HEK293 (cell line): Measurements from ENCODE around the gene CASP6.
A peak's percentile ranks its signal among the peaks of the same experiment; 100 is the strongest.

Experiments
- CTCF ChIA-PET: fragments of 350-600 bp; formaldehyde crosslinking; extraction: SDS; loops from one replicate; lab custom pipeline; 2021; ENCODE audit warnings: antibody characterized with exemption; lab: Yijun Ruan, JAX
- POLR2A ChIA-PET: fragments of 300-600 bp; formaldehyde crosslinking; extraction: SDS; loops from one replicate; lab custom pipeline; 2020; ENCODE audit warnings: antibody characterized with exemption, inconsistent platforms; lab: Yijun Ruan, JAX
- H3K27ac ChIP-seq: fragments of 200-500 bp; sonication (Bioruptor generic); 2 replicates; pipeline ENCODE4 v1.5.1; 2014; ENCODE audit warnings: low read depth, low read length, control low read depth, inconsistent platforms; ENCODE audit errors: extremely low read depth
- H3K36me3 ChIP-seq, 2 experiments: fragments of 200-500 bp in 1 of 2; sonication (Bioruptor generic) in 1 of 2; 1 replicate in 1 of 2; 2 replicates in 1 of 2; pipeline ENCODE4 v1.5.1; 2014 to 2017; ENCODE audit warnings: inconsistent platforms in 2 of 2, low read length in 2 of 2; ENCODE audit not compliant: control insufficient read depth in 2 of 2, insufficient read depth in 1 of 2
- H3K4me1 ChIP-seq: fragments of 200-500 bp; sonication (Bioruptor generic); 2 replicates; pipeline ENCODE4 v1.5.1; 2014; ENCODE audit warnings: mild to moderate bottlenecking, low read length, inconsistent platforms; ENCODE audit not compliant: control insufficient read depth, insufficient read depth
- H3K4me3 ChIP-seq: 2 replicates; pipeline ENCODE4 v1.5.1; 2011; ENCODE audit warnings: low read depth, mild to moderate bottlenecking, control low read depth, low read length, moderate library complexity
- H3K9me3 ChIP-seq: fragments of 200-500 bp; sonication (Bioruptor generic); 2 replicates; pipeline ENCODE4 v1.5.1; 2014; ENCODE audit warnings: low read depth, low read length, inconsistent platforms; ENCODE audit not compliant: control insufficient read depth, insufficient read depth
- KLF10 ChIP-seq: fragments of 450-650 bp; IDR thresholded peaks from 2 replicates; pipeline ENCODE4 v1.5.1; 2018; ENCODE audit warnings: missing biosample characterization, mild to moderate bottlenecking, missing genetic modification characterization
- ZBTB17 ChIP-seq: fragments of 450-650 bp; formaldehyde crosslinking; IDR thresholded peaks from 2 replicates; pipeline ENCODE4 v1.5.1; 2016; ENCODE audit warnings: missing biosample characterization, missing genetic modification characterization
- ZBTB8A ChIP-seq: fragments of 450-650 bp; formaldehyde crosslinking; IDR thresholded peaks from 2 replicates; pipeline ENCODE4 v1.5.1; 2016; ENCODE audit warnings: missing biosample characterization, missing genetic modification characterization
- ZEB2 ChIP-seq: fragments of 450-650 bp; formaldehyde crosslinking; IDR thresholded peaks from 2 replicates; pipeline ENCODE4 v1.5.1; 2016; ENCODE audit warnings: missing biosample characterization, missing genetic modification characterization
- ZFP41 ChIP-seq: fragments of 450-650 bp; formaldehyde crosslinking; IDR thresholded peaks from 2 replicates; pipeline ENCODE4 v1.5.1; 2016; ENCODE audit warnings: missing biosample characterization, missing genetic modification characterization, borderline replicate concordance
- ZNF311 ChIP-seq: fragments of 450-650 bp; formaldehyde crosslinking; IDR thresholded peaks from 2 replicates; pipeline ENCODE4 v1.5.1; 2017; ENCODE audit warnings: missing biosample characterization, missing genetic modification characterization, borderline replicate concordance
- ZNF335 ChIP-seq: fragments of 450-650 bp; formaldehyde crosslinking; conservative IDR thresholded peaks from 2 replicates; pipeline ENCODE4 v1.5.1; 2016; ENCODE audit warnings: missing biosample characterization, missing genetic modification characterization
- ZNF341 ChIP-seq: fragments of 450-650 bp; formaldehyde crosslinking; IDR thresholded peaks from 2 replicates; pipeline ENCODE4; 2016; ENCODE audit warnings: low read depth, missing biosample characterization, missing genetic modification characterization
- ZNF394 ChIP-seq: fragments of 450-650 bp; formaldehyde crosslinking; IDR thresholded peaks from 2 replicates; pipeline ENCODE4 v1.5.1; 2016; ENCODE audit warnings: missing biosample characterization, missing genetic modification characterization, mild to moderate bottlenecking, moderate library complexity, borderline replicate concordance
- ZNF416 ChIP-seq: fragments of 450-650 bp; formaldehyde crosslinking; IDR thresholded peaks from 2 replicates; pipeline ENCODE4 v1.5.1; 2016; ENCODE audit warnings: missing biosample characterization, missing genetic modification characterization
- ZNF473 ChIP-seq: fragments of 450-650 bp; formaldehyde crosslinking; IDR thresholded peaks from 2 replicates; pipeline ENCODE4 v1.5.1; 2017; ENCODE audit warnings: missing biosample characterization, missing genetic modification characterization
- ZNF558 ChIP-seq: fragments of 450-650 bp; formaldehyde crosslinking; IDR thresholded peaks from 2 replicates; pipeline ENCODE4 v1.5.1; 2016; ENCODE audit warnings: missing biosample characterization, missing genetic modification characterization
- ZNF561 ChIP-seq: fragments of 450-650 bp; IDR thresholded peaks from 2 replicates; pipeline ENCODE4 v1.5.1; 2018; ENCODE audit warnings: missing biosample characterization, missing genetic modification characterization, borderline replicate concordance
- ZNF600 ChIP-seq: fragments of 450-650 bp; formaldehyde crosslinking; IDR thresholded peaks from 2 replicates; pipeline ENCODE4 v1.5.1; 2016; ENCODE audit warnings: missing biosample characterization, missing genetic modification characterization
- ZNF76 ChIP-seq: fragments of 450-650 bp; formaldehyde crosslinking; IDR thresholded peaks from 2 replicates; pipeline ENCODE4; 2016; ENCODE audit warnings: low read depth, missing biosample characterization, missing genetic modification characterization, borderline replicate concordance
- ZXDB ChIP-seq: fragments of 450-650 bp; formaldehyde crosslinking; IDR thresholded peaks from 2 replicates; pipeline ENCODE4 v1.5.1; 2016; ENCODE audit warnings: missing biosample characterization, missing genetic modification characterization
- TF ChIP-seq, protein P1 (sequence below): fragments of 450-650 bp; formaldehyde crosslinking; IDR thresholded peaks from 2 replicates; pipeline ENCODE4 v1.5.1; 2016; ENCODE audit warnings: missing biosample characterization, missing genetic modification characterization
- TF ChIP-seq, protein P2 (sequence below): fragments of 450-650 bp; formaldehyde crosslinking; IDR thresholded peaks from 2 replicates; pipeline ENCODE4 v1.5.1; 2017; ENCODE audit warnings: missing biosample characterization, missing genetic modification characterization
- TF ChIP-seq, protein P3 (sequence below): fragments of 450-650 bp; formaldehyde crosslinking; IDR thresholded peaks from 2 replicates; pipeline ENCODE4 v1.5.1; 2016; ENCODE audit warnings: missing biosample characterization, missing genetic modification characterization, low read depth
- TF ChIP-seq, protein P4 (sequence below): sonication (generic); formaldehyde crosslinking; IDR thresholded peaks from 2 replicates; pipeline ENCODE4 v1.8.1; 2022; ENCODE audit warnings: mild to moderate bottlenecking, moderate library complexity, missing genetic modification reagents
- TF ChIP-seq, protein P5 (sequence below): fragments of 450-650 bp; formaldehyde crosslinking; IDR thresholded peaks from 2 replicates; pipeline ENCODE4 v1.5.1; 2017; ENCODE audit warnings: missing biosample characterization, missing genetic modification characterization
- TF ChIP-seq, protein P6 (sequence below): fragments of 450-650 bp; formaldehyde crosslinking; IDR thresholded peaks from 2 replicates; pipeline ENCODE4 v1.5.1; 2017; ENCODE audit warnings: missing biosample characterization, mild to moderate bottlenecking, missing genetic modification characterization, moderate library complexity
- TF ChIP-seq, protein P7 (sequence below): fragments of 450-650 bp; formaldehyde crosslinking; optimal IDR thresholded peaks from 2 replicates; pipeline ENCODE3; 2016; ENCODE audit warnings: missing biosample characterization, mild to moderate bottlenecking, missing genetic modification characterization

The CASP6 gene

DNA sequence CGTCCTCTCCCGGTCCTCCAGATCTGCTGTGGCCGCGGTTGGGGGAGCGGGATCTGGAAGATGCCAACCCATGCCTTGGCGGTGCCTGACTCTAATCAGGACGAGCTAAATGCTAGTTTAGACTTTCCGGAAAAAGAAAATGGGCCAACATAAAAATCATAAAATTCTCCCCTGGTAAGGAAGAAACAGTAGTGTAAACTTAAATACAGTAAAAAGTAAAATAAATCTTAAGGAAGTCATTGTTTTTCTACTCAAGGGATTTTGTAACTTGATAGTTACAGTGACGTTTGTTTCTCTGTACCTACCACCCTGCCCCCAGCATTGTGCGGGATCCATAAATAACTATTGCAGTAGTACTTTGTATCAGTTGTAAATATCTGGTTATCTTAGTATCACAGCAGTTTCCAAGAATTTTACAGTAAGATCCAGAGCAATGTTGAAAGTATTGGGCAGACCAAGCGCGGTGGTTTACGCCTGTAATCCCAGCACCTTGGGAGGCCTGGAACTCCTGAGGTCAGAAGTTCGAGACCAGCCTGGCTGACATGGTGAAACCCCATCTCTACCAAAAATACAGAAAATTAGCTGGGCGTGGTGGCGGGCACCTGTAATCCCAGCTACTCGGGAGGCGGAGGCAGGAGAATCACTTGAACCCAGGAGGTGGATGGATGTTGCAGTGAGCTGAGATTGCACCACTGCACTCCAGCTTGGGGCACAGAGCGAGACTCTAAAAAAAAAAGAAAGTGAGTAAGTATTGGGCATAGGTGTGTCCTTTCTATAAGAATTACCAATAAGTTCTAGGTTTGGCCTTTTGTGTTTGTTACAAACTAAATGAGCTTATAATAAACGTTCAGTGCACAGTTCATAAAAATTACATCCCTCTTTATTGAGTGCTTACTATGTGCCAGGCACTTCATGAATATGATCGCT is 27.6 kb upstream of the CASP6 start (continued):
- TF ChIP-seq ZNF416: no peak
- TF ChIP-seq, protein P1, sequence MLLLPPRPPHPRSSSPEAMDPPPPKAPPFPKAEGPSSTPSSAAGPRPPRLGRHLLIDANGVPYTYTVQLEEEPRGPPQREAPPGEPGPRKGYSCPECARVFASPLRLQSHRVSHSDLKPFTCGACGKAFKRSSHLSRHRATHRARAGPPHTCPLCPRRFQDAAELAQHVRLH: no peak
- TF ChIP-seq, protein P2, sequence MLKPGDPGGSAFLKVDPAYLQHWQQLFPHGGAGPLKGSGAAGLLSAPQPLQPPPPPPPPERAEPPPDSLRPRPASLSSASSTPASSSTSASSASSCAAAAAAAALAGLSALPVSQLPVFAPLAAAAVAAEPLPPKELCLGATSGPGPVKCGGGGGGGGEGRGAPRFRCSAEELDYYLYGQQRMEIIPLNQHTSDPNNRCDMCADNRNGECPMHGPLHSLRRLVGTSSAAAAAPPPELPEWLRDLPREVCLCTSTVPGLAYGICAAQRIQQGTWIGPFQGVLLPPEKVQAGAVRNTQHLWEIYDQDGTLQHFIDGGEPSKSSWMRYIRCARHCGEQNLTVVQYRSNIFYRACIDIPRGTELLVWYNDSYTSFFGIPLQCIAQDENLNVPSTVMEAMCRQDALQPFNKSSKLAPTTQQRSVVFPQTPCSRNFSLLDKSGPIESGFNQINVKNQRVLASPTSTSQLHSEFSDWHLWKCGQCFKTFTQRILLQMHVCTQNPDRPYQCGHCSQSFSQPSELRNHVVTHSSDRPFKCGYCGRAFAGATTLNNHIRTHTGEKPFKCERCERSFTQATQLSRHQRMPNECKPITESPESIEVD: peak; percentile 32; the same call in 1 of the 2 replicates
- peak; percentile 89 for TF ChIP-seq ZNF600 (tag by site-specific recombination)
- no peak for TF ChIP-seq ZFP41 (tag by site-specific recombination)
- no peak for TF ChIP-seq ZNF311 (tag by site-specific recombination)
- TF ChIP-seq ZNF76: no peak
- TF ChIP-seq ZEB2: 0 out of 2 replicates have a peak, but pooled peaks have one; percentile 20
- peak; percentile 92 for TF ChIP-seq ZNF335 (tag by site-specific recombination)
- TF ChIP-seq, protein P3, sequence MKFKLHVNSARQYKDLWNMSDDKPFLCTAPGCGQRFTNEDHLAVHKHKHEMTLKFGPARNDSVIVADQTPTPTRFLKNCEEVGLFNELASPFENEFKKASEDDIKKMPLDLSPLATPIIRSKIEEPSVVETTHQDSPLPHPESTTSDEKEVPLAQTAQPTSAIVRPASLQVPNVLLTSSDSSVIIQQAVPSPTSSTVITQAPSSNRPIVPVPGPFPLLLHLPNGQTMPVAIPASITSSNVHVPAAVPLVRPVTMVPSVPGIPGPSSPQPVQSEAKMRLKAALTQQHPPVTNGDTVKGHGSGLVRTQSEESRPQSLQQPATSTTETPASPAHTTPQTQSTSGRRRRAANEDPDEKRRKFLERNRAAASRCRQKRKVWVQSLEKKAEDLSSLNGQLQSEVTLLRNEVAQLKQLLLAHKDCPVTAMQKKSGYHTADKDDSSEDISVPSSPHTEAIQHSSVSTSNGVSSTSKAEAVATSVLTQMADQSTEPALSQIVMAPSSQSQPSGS: no peak
- TF ChIP-seq, protein P4, sequence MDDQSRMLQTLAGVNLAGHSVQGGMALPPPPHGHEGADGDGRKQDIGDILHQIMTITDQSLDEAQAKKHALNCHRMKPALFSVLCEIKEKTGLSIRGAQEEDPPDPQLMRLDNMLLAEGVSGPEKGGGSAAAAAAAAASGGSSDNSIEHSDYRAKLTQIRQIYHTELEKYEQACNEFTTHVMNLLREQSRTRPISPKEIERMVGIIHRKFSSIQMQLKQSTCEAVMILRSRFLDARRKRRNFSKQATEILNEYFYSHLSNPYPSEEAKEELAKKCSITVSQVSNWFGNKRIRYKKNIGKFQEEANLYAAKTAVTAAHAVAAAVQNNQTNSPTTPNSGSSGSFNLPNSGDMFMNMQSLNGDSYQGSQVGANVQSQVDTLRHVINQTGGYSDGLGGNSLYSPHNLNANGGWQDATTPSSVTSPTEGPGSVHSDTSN: no peak

DNA sequence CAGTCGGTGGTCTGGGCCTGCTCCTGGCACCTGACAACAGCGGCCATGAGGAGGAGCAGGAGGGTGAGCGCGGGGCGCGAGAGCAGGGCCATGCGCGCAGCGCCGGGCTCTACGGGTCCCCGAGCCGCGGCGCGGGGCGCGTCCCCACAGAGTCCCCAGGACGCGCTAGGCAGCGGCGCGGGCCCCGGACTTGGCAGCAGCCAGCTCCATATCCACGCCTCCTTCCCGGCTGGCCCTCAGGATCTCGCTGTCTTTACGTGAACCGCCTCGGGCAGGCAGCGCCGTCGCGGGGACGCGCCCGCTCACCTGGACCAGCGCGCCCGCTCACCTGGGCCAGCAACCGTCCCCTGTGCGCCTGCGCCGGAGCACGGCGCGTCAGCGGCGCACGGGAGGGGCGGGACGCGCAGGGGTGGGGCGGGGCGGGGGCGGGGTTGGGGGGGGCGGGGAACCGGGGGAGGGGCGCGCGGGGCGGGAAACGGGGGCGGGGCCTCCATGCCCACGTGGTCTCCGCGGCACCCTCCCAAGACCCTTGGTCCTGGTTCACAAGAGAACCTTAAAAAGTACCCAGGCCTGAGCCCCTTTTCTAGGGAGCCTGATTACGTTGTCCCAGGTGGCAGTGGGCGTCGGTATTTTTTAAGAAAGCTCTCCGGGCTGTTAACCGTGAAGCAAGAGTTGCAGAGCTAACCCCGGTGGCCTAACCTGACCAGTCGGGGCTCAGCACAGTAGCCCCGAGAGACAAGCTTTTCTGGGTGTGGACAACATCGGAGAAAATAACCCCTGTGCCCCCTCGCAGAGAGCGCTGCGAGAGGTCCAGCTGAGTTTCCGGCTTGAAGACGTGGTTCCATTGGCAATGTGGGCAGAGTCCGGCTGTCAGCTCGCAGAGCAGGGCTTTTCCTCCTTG is 26.7 kb upstream of the CASP6 start, which contains the start of gene PLA2G12A:
TSS of gene PLA2G12A (minus strand) at position 353 of the 901 bp plus-strand sequence. CDS start at position 92, 261 bp downstream.
- POLR2A ChIA-PET: interaction anchor here (0.6 to 1.5 kb wide), 4 partner anchors 25 to 170 kb away, joined by 3 to 6 read pairs (median 4); partner anchors contain the start of genes CASP6 and MCUB
- TF ChIP-seq ZBTB8A (tag by site-specific recombination): peak; percentile 40
- peak; percentile 66; the same call in 1 of the 2 replicates for TF ChIP-seq ZBTB17
- TF ChIP-seq ZNF473 (tag by site-specific recombination): no peak
- no peak for TF ChIP-seq ZNF561
- TF ChIP-seq, protein P5, sequence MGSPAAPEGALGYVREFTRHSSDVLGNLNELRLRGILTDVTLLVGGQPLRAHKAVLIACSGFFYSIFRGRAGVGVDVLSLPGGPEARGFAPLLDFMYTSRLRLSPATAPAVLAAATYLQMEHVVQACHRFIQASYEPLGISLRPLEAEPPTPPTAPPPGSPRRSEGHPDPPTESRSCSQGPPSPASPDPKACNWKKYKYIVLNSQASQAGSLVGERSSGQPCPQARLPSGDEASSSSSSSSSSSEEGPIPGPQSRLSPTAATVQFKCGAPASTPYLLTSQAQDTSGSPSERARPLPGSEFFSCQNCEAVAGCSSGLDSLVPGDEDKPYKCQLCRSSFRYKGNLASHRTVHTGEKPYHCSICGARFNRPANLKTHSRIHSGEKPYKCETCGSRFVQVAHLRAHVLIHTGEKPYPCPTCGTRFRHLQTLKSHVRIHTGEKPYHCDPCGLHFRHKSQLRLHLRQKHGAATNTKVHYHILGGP (tag by site-specific recombination): no peak
- no peak for TF ChIP-seq ZNF558 (tag by site-specific recombination)
- TF ChIP-seq ZNF341: peak; percentile 73; the same call in 1 of the 2 replicates
- TF ChIP-seq, protein P6, sequence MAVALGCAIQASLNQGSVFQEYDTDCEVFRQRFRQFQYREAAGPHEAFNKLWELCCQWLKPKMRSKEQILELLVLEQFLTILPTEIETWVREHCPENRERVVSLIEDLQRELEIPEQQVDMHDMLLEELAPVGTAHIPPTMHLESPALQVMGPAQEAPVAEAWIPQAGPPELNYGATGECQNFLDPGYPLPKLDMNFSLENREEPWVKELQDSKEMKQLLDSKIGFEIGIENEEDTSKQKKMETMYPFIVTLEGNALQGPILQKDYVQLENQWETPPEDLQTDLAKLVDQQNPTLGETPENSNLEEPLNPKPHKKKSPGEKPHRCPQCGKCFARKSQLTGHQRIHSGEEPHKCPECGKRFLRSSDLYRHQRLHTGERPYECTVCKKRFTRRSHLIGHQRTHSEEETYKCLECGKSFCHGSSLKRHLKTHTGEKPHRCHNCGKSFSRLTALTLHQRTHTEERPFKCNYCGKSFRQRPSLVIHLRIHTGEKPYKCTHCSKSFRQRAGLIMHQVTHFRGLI: 0 out of 2 replicates have a peak, but pooled peaks have one; percentile 24
- peak; percentile 4; the same call in 1 of the 2 replicates for TF ChIP-seq ZXDB (tag by site-specific recombination)
- TF ChIP-seq KLF10 (tag by site-specific recombination): peak; percentile 29; the same call in 1 of the 2 replicates
- TF ChIP-seq, protein P7, sequence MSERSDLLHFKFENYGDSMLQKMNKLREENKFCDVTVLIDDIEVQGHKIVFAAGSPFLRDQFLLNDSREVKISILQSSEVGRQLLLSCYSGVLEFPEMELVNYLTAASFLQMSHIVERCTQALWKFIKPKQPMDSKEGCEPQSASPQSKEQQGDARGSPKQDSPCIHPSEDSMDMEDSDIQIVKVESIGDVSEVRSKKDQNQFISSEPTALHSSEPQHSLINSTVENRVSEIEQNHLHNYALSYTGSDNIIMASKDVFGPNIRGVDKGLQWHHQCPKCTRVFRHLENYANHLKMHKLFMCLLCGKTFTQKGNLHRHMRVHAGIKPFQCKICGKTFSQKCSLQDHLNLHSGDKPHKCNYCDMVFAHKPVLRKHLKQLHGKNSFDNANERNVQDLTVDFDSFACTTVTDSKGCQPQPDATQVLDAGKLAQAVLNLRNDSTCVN (tag by site-specific recombination): peak; percentile 98
- no peak for TF ChIP-seq ZNF394 (tag by site-specific recombination)

More for the DNA sequence above, 26.7 kb upstream of the CASP6 start, which contains the start of gene PLA2G12A:
- Histone ChIP-seq H3K4me3 (peak within 1 kb of the TSS; percentile 88), H3K4me1 (no peaks in the 10 kb centered on the region), H3K27ac (peak within 1 kb of the TSS; percentile 59; the same call in 1 of the 2 replicates), H3K9me3 (no peaks in the 10 kb centered on the region), H3K36me3 (peaks cover 0 to 13% of the 10 kb centered on the region in 2 experiments; a peak in 1 of 3 replicates)
- CTCF ChIA-PET: interaction anchor here (0.5 kb wide), 1 partner anchor 32 kb away, joined by 5 read pairs; no protein-coding TSS in a partner anchor
